ENCODE data around the gene ATXN2. TPM values are rescaled to one million over a fixed set of nuclear protein-coding genes. Genes with fewer than 3 reads are reported as not detected.
"Not testable (repeated sequence)": the region's sequence is repeated elsewhere in the genome, so short reads cannot be mapped to it uniquely, and the experiment has no call there.

Gene ATXN2
- total RNA-seq, 1 experiment from 2014 or later: 17.2 TPM

DNA sequence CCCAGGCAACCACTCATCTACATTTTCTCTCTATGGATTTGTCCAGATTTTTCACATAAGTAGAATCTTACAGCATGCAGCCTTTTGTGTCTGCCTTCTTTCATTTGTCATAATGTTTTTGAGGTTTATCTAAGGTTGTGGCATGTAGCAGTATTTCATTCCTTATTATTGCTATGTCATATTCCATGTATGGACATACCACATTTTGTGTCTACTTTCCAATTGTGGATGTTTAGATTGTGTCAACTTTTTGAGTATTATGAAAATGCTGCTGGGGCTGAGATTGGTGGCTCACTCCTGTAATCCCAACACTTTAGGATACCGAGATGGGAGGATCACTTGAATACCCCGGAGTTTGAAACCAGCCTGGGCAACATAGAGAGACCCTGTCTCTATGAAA, 3.2 kb upstream of the ATXN2 start:
- no peak for ATAC-seq
- H3K27me3 ChIP-seq (ENCODE audit: low read length): no peaks in the 10 kb centered on the region
- no peaks in the 10 kb centered on the region for H4K20me1 ChIP-seq (ENCODE audit: low read length)
- no peak overlapping the region for H3K9ac ChIP-seq (ENCODE audit: low read length)
- intact Hi-C loops (cut with micrococcal nuclease): no loop called here
- ChIA-PET POLR2A (ENCODE audit: unreplicated experiment) (no interaction called here), CTCF (no interaction called here)
- H3F3A ChIP-seq (ENCODE audit: low read length, unreplicated experiment): no peaks in the 10 kb centered on the region
- no peak overlapping the region for H2AFZ ChIP-seq (ENCODE audit: low read length)
- peaks cover 6% of the 10 kb centered on the region for H3K4me1 ChIP-seq (ENCODE audit: insufficient read depth, low read length)
- H3K9me2 ChIP-seq (replicated peaks; ENCODE audit: low read length): no peaks in the 10 kb centered on the region
- H3K4me3 ChIP-seq (ENCODE audit: low read length): no peak overlapping the region
- H3K9me3 ChIP-seq (ENCODE audit: low read length): no peaks in the 10 kb centered on the region
- H3K36me3 ChIP-seq (ENCODE audit: low read depth, low read length): no peaks in the 10 kb centered on the region
- no peak for DNase-seq
- no TSS peak for BruUV-seq (replicated peaks)
- peaks cover 27% of the 10 kb centered on the region for H3K79me2 ChIP-seq (ENCODE audit: low read length)
- no peak overlapping the region for H3K27ac ChIP-seq (ENCODE audit: low read length)
- H3K4me2 ChIP-seq (ENCODE audit: low read length): no peak overlapping the region
- TF ChIP-seq EZH2phosphoT487 (IDR thresholded peaks at IDR 0.05; ENCODE audit: borderline replicate concordance, low read length): no peak
- TF ChIP-seq, protein P1, sequence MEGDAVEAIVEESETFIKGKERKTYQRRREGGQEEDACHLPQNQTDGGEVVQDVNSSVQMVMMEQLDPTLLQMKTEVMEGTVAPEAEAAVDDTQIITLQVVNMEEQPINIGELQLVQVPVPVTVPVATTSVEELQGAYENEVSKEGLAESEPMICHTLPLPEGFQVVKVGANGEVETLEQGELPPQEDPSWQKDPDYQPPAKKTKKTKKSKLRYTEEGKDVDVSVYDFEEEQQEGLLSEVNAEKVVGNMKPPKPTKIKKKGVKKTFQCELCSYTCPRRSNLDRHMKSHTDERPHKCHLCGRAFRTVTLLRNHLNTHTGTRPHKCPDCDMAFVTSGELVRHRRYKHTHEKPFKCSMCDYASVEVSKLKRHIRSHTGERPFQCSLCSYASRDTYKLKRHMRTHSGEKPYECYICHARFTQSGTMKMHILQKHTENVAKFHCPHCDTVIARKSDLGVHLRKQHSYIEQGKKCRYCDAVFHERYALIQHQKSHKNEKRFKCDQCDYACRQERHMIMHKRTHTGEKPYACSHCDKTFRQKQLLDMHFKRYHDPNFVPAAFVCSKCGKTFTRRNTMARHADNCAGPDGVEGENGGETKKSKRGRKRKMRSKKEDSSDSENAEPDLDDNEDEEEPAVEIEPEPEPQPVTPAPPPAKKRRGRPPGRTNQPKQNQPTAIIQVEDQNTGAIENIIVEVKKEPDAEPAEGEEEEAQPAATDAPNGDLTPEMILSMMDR (conservative IDR thresholded peaks at IDR 0.05; ENCODE audit: low read depth, low read length): no peak

DNA sequence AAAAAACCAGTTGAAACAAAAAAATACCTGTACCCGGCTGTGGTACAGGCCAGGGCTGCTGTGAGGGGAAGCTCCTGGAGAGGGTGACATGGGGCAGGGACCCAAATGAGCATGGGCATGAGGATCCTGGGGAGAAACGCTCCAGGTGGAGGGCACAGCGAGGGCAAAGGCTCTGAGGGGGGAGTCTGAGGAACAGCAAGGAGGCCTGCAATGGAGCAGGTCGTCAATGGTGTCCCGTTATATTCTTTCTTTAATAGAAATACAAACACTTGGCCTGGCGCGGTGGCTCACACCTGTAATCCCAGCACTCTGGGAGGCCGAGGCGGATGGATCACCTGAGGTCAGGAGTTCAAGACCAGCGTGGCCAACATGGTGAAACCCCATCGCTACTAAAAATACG, 1.9 kb upstream of the ATXN2 start:
- ATAC-seq; H3F3A ChIP-seq (ENCODE audit: low read length, unreplicated experiment); POLR2A ChIA-PET (ENCODE audit: unreplicated experiment); DNase-seq; H3K27ac ChIP-seq (ENCODE audit: low read length); CTCF ChIA-PET; H3K9me2 ChIP-seq (replicated peaks; ENCODE audit: low read length); H3K36me3 ChIP-seq (ENCODE audit: low read depth, low read length); H3K27me3 ChIP-seq (ENCODE audit: low read length); H3K4me2 ChIP-seq (ENCODE audit: low read length); H2AFZ ChIP-seq (ENCODE audit: low read length); H4K20me1 ChIP-seq (ENCODE audit: low read length); H3K9ac ChIP-seq (ENCODE audit: low read length); H3K4me3 ChIP-seq (ENCODE audit: low read length); BruUV-seq (replicated peaks); H3K9me3 ChIP-seq (ENCODE audit: low read length); intact Hi-C loops (cut with micrococcal nuclease): not testable (repeated sequence)
- Histone ChIP-seq H3K4me1 (ENCODE audit: insufficient read depth, low read length) (peaks cover 16% of the 10 kb centered on the region), H3K79me2 (ENCODE audit: low read length) (peaks cover 40% of the 10 kb centered on the region)

DNA sequence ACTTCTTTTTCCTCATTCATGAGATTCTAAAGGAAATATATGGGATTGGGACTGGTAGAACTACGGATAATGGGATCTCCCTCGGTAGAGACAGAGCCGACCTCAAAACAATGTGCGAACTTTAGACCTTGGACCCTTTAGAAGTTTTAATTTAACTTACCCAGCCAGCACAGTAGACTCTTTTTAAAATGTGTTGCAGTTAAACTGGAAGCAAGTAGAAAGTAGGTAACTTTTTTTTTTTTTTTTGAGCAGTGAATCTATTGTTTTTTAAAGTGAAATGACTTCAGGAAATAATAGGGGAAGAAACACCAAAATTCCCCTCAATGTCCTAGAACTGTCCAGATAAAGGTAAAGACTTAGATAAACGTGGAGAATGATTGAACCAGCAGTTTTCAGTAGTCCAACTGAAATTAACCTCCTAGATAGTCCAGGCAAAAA, 1.1 kb upstream of the ATXN2 start:
- DNase-seq (no peak), ATAC-seq (no peak; the same call in 1 of the 2 replicates)
- Histone ChIP-seq H3K4me3 (ENCODE audit: low read length) (peak overlapping the region; percentile 87), H3K9me3 (ENCODE audit: low read length) (no peaks in the 10 kb centered on the region), H3K4me1 (ENCODE audit: insufficient read depth, low read length) (peaks cover 22% of the 10 kb centered on the region), H3K27ac (ENCODE audit: low read length) (peak overlapping the region; percentile 77), H3K9me2 (replicated peaks; ENCODE audit: low read length) (no peaks in the 10 kb centered on the region), H2AFZ (ENCODE audit: low read length) (peak overlapping the region; percentile 90), H3K9ac (ENCODE audit: low read length) (peak overlapping the region; percentile 81), H3K4me2 (ENCODE audit: low read length) (peak overlapping the region; percentile 90), H4K20me1 (ENCODE audit: low read length) (peaks cover 9% of the 10 kb centered on the region; the same call in 1 of the 2 replicates), H3K36me3 (ENCODE audit: low read depth, low read length) (no peaks in the 10 kb centered on the region), H3K79me2 (ENCODE audit: low read length) (peaks cover 48% of the 10 kb centered on the region), H3K27me3 (ENCODE audit: low read length) (no peaks in the 10 kb centered on the region), H3F3A (ENCODE audit: low read length, unreplicated experiment) (no peaks in the 10 kb centered on the region)
- intact Hi-C loops (cut with micrococcal nuclease): no loop called here
- POLR2A ChIA-PET (ENCODE audit: unreplicated experiment): no interaction called here
- BruUV-seq (replicated peaks): no TSS peak
- CTCF ChIA-PET: no interaction called here
- TF ChIP-seq EZH2 (IDR thresholded peaks at IDR 0.05; ENCODE audit: low read length, unreplicated experiment): no peak
- TF ChIP-seq, protein P1 (conservative IDR thresholded peaks at IDR 0.05; ENCODE audit: low read depth, low read length): no peak
- TF ChIP-seq EZH2phosphoT487 (IDR thresholded peaks at IDR 0.05; ENCODE audit: borderline replicate concordance, low read length): no peak
